Activated CD8-positive, alpha-beta memory T cell treated with anti-CD3 and anti-CD28 coated beads, Interleukin-2, amount 50 U/mL, for 1 hour (primary cell): ENCODE measurements around the gene RFPL3.
"Not testable (repeated sequence)": the region's sequence is repeated elsewhere in the genome, so short reads cannot be mapped to it uniquely, and the experiment has no call there.

Source experiments
- DNase-seq: peaks from one replicate; pipeline ENCODE4 v3.0.0-alpha.2; 2020; ENCODE audit errors: extremely low read depth

The RFPL3 gene

GRCh38 chr22:32357567-32357966, at the start of gene RFPL3:
RFPL3 (plus strand) TSS chr22:32357867; CDS start chr22:32358072, 205 bp downstream.
- not testable (repeated sequence) for DNase-seq

GRCh38 chr22:32308191-32308590, 49.5 kb upstream of the RFPL3 start:
- DNase-seq, result no peak

DNA sequence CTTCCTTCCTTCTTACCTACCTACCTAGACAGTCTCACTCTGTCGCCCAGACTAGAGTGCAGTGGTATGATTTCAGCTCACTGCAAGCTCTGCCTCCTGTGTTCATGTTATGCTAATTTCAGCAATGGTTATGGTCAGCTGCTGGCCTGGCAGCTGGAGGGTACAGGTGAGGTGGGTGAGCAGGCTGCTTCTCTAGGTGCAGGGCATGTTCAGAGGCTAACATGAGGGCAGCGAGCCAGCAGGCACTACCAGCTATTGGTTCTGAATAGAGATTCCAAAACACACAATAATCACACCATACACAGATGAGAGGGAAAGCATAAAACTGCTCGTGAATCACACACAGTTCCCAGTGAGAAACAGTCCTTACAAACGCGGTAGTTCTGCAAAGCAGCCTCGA, 48.7 kb upstream of the RFPL3 start:
- no peak for DNase-seq

DNA sequence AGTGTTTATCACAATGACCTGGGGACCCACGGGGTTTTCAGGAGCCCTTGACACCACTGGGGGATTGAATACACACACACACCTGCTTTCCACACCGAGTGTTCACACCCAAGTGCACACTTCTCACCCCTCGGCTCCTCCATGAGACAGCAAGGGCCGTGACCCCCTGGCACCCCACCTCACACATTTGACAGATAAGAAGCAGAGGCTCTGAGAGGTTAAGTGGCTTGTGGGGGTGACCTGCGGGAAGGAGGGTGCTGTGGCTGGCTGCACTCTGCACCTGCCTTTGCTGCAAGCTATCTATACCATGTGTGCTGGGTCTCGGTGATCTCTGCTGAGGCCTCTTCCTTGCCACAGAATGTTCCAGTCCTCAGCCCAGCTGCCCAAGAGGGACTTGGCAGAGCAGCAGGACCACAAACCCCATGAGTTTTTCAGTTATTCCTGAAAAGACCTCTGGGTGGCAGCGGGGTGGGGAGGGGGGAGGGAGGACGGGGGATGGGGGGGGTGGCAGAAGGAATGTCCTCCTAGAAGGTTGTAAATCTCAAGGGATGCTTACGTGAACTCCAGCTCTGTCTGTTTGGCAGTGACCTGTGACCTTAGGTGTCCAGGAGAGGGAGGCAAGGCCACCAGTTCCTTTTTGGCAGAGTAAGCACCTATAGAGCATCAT, 47.9 kb upstream of the RFPL3 start:
- no peak for DNase-seq

DNA sequence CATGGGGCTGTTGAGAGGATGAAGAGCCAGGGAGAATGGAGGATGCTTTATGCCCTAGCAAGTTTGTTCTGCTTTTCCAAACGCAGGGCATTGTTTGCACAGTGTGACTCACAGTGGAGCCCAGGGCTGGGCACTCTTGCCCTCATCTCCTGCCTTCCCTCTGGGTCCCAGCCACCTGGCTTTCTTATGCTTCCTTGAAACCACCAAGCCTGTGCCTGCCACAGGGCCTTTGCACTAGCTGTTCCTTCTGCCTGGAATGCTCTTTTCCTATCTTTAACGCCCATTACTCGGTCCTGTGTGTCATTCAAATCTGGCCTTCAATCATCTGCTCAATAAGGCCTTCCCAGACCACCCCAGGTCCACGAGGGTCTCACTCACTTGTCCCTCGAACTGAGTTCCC, 46.9 kb upstream of the RFPL3 start:
- no peak for DNase-seq

- DNase-seq, result no peak
These were observed 46.1 kb upstream of the RFPL3 start for GRCh38 chr22:32311551-32312071.

- DNase-seq, result no peak
These were observed 44.9 kb upstream of the RFPL3 start for GRCh38 chr22:32312748-32313147.

DNA sequence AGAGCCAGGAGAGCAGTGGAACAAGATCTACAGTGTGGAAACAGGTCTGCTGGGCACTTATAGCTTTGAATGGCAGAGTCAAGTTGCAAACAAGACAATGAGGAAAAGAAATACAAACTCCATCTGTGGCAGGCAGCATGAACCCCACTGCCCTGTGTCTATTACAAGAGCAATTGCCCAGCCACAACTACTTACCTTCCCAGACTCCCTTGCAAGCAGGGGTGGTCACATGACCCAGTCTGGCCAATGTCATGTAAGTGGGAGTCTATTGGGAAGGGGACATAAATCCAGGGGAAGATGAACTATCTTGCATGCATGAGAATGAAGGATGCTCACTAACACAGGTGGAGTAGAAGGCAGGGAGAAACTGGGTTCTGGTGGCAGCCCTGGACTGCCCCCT, 44.1 kb upstream of the RFPL3 start:
- no peak for DNase-seq

- DNase-seq, result no peak
These were observed 40.1 kb upstream of the RFPL3 start for GRCh38 chr22:32317524-32317923.

DNA sequence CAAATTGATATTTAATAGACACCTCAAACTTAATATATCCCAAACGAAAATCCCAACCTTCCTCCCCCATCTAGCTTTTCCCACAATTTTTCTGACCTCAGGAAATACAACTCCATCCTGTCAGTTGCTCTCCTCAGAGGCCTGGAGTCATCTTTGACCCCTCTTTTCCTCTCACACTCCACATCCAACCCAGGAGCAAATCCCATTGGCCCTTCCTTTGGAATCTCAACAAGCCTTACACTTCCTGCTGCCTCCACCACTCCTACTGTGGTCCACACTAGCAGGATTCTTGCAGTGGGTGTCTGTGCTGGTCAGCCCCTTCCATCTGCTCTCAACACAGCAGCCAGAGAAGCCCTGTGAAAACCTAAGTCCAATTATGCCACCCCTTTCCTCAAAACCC, 39.3 kb upstream of the RFPL3 start:
- DNase-seq, result no peak

GRCh38 chr22:32319861-32320406, 37.7 kb upstream of the RFPL3 start:
- no peak for DNase-seq

DNA sequence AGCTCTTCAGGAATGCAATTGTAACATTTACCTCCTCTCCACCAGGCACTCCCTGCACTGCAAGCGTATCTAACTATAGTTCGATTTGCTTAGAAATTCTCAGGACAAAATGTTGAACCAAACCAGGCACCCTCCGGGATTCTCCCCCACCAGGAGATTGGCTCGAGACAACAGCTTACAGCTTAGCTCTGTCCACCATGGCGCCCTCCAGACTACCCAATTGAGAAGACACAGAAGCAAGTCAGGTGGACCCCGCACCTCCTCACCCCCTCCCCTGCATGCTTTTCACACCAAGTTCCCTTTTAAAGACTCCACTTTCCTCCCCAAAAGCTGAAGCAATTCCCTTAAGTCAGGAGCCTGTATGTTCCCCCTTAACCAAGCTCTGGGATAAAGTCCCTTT, 34.7 kb upstream of the RFPL3 start:
- DNase-seq, result no peak

GRCh38 chr22:32323513-32324164, 34.0 kb upstream of the RFPL3 start:
- no peak for DNase-seq

GRCh38 chr22:32324505-32325415, 32.9 kb upstream of the RFPL3 start:
- no peak for DNase-seq

GRCh38 chr22:32325416-32325801, 32.3 kb upstream of the RFPL3 start:
- no peak for DNase-seq

- DNase-seq, result no peak
These were observed 31.8 kb upstream of the RFPL3 start for GRCh38 chr22:32325811-32326237.

GRCh38 chr22:32326647-32327046, 31.0 kb upstream of the RFPL3 start:
- no peak for DNase-seq

GRCh38 chr22:32327066-32327465, 30.6 kb upstream of the RFPL3 start:
- no peak for DNase-seq

- DNase-seq, result no peak
These were observed 30.0 kb upstream of the RFPL3 start for GRCh38 chr22:32327596-32328171.

GRCh38 chr22:32328306-32329201, 29.1 kb upstream of the RFPL3 start:
- DNase-seq, result no peak

DNA sequence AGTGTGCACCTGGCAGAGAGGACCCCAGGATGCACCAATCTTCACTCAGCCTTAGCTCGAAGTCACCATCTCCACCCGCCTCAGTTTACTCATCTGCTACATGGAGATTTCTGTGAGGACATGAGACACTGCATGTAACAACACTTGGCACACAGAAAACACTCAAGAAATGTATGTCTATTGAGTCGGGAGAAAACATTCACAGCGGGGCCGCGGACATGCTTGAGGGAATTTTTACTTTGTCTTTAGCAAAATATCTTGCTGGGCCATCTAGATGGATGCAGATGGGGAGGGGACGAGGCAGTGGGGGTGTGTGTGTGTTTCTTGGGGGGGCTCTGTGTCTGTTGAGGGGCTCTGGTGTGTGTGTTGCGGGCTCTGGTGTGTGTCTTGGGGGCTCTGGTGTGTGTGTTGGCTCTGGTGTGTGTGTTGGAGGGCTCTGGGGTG, 28.4 kb upstream of the RFPL3 start:
- no peak for DNase-seq
